ENCODE data around the gene HAPLN3.

The HAPLN3 gene

DNA sequence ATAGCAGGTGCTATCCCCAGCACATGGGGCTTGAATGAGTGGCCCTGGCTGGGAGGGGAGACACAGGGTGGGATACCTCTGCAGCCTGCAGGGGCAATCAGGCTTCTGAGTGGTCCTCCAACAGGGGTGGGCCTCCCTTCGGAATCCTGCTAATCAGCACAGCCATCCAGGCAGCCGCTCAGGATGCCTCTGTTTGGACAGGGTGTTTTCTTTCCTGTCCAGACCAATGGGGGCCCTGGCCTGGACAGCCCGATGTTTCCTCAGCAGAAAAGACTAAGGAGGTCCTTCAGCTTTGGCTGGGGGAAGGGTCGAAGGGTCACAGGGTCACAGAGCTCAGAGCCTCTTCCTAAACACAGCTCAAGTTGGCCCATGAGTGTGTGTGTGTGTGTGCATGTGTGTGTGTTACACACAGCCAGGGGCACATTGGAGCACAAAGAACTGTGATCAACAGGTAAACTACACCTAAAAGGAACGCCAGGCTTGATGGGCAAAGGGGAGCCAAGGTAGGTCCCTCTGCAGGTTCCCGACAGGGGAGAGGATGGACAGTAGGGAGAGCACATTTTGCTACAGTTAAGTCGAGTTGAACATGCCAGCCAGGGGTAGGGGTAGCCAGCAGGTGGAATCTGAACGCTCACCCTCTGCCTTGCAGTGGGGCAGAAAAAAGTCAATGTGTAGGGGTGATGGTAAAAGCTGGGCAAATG is 1.1 kb upstream of the HAPLN3 start:
- DNase-seq (ENCODE audit: low read depth in 1 of 2, low spot score in 1 of 2): no peak

DNA sequence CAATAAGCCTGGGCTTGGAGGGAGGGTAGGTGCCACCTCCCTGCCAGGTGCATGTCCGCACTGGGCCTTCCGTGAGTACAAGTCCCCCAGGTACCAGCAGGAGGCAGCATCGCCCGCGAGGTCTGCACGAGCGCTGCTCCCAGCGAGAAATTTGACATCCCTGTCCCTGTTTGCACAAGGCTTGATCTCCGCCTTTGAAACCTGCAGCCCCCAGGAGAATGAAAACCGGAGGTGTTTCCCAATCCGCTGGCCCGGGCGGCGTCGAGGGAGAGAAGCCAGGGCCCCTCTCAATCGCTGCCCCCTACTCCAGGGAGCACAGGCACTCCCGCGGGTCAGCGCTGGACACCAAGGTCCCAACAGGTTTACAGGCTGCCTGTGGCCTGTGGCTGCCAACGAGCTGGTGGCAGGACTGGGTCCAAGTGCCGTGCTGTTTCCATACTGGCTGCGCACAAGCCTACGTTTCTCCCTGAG is 961 bp downstream of the HAPLN3 start:
- DNase-seq (ENCODE audit: low read depth in 1 of 2, low spot score in 1 of 2): peak; percentile 78

DNA sequence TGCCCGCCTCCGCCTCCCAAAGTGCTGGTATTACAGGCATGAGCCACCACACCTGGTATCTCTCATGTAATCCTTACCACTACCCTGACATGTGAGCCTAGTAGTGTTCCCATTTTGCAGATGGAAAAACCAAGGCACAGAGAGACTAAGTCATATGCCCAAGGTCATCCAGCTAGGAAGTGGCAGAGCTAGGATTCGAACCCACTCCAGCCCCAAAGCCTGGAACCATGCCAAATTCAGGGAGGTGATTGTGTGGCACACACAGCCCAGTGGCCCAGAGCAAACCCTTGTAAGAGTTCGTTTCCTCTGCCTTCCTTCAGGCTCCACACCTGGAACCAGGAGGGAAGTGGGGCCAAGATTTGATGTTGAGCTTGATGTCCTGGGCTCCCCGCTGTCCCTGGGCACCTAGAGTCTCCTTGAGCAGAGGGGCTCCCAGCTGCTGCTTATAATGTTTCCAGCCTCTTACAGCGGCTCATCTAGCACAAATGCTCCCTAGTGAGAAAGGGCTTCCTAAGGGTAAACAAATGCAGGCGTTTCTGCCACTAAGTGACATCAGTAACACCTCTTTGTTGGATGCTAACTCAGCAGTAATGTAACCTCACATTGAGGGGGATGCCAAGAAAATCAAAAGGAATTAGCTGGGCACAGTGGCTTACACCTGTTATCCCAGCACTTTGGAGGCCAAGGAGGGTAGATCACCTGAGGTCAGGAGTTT is 3.6 kb downstream of the HAPLN3 start:
- DNase-seq (ENCODE audit: low read depth in 1 of 2, low spot score in 1 of 2): no peak

DNA sequence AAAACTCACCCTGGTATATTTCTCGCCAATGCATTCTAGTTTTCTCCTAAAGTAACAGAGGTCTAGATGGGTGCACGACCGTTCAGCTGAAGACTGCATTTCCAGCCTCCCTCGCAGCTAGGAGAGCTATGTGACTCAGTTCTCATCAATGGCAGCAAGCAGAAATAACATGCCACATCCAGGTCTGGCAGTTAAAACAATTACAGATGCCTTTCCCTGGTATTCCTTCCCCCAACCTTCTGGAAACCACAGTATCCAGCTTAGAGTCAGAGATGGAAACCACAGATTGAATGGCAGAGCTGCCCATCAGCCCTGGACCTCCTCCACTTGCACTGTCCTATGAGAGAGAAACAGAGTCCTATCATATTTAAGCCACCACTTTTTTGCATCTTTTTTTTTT is 4.8 kb downstream of the HAPLN3 start:
- no peak for DNase-seq (ENCODE audit: low read depth in 1 of 2, low spot score in 1 of 2)

DNA sequence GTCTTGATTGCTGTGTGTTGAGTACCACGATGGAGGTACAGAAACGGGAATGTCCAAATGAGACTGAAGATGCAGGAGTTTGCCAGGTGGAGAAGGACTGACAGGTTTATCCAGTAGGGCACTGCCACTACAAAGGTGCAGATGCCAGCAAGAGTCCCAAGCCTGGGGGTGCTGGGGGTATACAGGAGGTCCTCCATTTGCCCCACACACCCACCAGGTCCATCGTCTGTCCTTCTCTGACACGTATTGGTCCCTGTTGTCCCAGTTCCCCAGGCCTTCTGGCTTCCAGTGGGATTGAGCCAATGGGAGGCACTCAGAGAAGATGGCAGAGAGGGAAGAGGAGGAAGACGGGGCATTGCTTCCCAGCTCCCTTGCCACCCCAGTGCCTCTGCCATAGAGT is 6.6 kb downstream of the HAPLN3 start:
- no peak for DNase-seq (ENCODE audit: low read depth in 1 of 2, low spot score in 1 of 2)

DNA sequence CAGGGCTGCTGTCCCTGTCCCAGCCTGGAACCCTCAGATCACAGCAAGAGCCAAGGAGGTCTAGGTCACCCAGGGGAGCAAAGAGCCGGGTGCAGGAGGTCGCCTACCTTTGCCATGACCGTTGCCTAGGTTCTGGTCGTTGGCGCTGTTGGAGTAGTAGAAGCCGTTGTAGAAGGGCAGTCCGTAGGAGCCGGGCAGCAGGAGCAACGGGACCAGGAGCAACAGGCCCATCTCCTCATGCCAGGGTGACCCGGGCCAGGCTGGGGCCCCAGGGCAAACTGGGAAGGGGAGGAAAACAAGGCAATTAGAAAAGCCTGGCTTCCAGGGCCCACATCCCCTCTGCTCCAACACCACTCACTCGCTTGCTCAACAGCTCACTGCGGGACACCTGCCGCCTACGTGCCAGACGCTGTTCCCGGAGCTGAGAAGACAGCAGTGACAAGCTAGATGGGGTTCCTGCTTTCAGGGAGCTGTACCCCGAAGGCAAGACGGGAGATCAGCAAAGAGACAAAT is 8.2 kb downstream of the HAPLN3 start:
- DNase-seq (ENCODE audit: low read depth in 1 of 2, low spot score in 1 of 2): no peak

DNA sequence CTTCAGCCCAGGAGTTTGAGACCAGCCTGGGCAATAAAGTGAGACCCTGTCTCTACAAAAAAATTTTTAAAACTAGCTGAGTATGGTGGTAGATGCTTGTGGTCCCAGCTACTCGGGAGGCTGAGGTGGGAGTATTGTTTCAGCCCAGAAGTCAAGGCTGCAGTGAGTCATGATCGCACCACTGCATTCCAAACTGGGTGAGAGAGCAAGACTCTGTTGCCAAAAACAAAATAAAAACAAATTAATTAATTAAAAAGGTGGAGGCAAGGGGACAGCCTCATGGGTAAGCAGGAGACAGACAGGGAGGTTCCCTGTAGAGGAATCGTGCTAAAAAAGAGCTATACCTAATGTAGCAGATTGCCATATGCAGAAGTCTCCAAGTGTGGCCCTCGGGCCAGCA is 12.6 kb downstream of the HAPLN3 start:
- DNase-seq (ENCODE audit: low read depth in 1 of 2, low spot score in 1 of 2): no peak

DNA sequence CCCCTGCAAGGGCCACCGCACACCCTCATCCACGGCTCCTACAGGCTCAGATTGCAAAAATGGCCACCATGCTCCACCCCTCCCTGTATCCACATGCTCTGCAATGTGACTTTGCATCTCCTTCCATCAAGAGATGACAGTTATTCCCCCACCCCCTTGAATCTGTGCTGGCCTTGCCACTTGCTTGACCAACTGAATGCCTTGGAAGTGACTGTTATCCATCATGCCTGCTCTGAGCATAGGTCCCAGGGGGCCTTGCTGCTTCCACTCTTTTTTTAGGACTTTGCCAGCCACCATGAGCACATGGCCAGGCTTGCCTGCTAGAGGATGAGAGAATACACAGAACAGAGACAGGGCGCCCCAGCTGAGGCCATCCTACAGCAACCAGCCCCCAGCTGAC is 13.6 kb downstream of the HAPLN3 start:
- DNase-seq (ENCODE audit: low read depth in 1 of 2, low spot score in 1 of 2): no peak

DNA sequence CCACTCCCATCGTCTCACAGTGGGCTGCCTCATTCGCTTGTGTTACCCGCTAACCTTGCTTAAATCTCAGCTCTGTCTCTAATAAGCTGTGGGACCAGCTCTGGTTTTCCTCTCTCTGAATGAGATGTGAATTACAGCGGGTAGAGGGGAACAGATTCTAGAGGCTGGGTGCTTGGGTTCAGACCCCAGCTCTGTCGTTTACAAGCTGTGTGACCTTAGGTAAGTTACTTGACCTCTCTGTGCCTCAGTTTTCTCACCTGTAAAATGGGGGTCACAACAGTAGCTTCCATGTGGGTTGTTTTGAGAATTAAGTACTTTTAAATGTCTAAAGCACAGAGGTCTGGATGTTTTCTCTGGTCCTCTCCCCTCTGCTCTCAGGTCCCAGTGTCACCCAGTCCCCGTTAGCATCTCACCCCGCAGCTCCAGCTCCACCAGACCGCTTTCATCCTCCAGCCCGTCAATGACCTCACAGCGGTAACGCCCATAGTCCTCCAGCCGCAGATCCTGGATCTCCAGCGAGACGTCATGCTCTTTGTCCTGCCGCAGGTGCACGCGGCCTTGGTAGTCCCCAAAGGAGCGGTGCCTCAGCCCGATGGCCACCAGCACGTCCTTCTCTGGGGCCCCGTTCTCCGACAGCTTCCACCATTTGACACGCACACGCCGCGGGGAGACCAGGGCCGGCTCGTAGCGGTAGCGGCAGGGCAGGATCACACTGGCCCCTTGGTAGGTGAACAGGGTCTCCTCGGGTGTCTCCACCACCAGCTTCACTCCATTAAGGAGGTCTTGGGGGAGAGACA is 14.2 kb downstream of the HAPLN3 start:
- DNase-seq (ENCODE audit: low read depth in 1 of 2, low spot score in 1 of 2): no peak

DNA sequence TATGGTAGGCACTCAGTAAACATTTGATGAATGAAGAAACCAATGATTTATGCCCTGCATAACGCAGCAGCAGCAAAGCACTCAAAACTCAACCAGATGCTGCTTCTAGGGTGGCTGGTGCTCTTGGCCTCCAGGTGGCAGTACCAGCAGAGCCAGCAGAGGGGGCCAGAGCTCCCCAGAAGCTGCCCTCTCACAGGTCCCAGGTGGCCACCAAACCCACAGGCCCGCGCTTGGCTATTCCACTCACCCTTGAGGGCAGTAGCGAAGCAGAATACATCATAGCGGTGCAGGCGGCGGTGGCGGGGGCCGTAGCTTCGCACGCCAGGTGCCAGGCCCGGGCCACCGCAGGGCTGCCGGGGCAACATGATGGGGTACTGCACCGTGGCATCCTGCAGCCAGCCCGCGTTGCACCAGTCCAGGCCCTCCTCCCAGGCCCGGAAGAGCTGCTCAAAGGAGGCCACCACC is 16.6 kb downstream of the HAPLN3 start:
- DNase-seq (ENCODE audit: low read depth in 1 of 2, low spot score in 1 of 2): peak in 1 of 2 donors; percentile 13

DNA sequence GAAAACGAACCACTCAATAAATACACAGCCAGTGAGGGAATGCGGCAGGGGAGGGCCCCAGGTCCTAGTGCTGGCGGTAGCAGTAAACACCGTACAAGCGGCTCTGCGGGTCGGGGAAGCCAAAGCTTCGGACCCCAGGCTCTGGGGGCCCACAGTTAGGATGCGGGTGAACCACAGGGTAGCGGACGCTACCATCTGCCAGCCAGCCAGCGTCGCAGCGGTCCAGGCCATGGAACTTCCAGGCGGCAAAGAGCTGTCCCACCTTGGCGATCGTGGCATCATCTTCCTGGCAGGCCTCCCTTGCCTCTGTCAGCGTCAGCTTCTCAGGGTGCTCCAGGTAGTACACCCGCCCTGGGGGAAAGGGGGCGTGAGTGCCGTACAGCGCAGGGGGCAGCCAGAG is 17.4 kb downstream of the HAPLN3 start:
- no peak for DNase-seq (ENCODE audit: low read depth in 1 of 2, low spot score in 1 of 2)

DNA sequence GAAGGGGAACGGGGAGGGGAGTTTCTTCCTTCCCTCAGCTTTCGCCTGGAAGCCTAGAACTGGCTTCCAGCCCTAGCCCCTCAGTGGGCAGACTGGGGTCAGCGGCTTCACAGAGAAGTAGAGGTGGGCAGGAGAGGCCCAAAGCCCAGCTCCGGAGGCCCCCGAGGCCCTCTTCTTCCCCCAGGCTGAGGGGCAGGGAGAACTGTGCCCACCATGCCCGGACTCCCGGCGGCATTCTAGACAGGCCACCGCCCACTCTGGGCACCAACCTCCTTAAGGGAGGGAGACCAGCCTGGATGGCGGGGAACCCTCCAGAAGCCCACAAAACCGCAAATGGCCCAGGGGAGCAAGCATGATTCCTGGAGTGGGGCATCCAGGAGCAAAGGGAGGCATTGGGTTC is 17.9 kb downstream of the HAPLN3 start:
- DNase-seq (ENCODE audit: low read depth in 1 of 2, low spot score in 1 of 2): no peak

DNA sequence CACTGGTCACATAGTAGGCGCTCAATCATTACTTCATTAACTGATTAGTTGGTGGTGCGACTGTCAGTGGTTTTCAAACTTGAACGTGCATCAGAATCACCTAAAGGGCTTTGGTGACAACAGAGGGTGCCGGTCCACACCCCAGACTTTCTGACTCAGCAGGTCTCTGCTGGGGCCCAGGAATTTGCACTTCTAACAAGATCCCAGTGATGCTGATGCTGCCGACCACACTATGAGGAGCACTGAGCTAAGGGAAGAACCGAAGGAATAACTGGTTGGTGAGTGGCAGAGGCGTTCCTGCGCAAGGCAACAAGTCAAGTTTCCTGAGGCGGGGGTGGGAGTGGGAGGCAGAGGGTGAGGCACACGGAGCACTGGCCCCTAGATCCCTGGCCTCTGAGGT is 18.8 kb downstream of the HAPLN3 start:
- DNase-seq (ENCODE audit: low read depth in 1 of 2, low spot score in 1 of 2): no peak

DNA sequence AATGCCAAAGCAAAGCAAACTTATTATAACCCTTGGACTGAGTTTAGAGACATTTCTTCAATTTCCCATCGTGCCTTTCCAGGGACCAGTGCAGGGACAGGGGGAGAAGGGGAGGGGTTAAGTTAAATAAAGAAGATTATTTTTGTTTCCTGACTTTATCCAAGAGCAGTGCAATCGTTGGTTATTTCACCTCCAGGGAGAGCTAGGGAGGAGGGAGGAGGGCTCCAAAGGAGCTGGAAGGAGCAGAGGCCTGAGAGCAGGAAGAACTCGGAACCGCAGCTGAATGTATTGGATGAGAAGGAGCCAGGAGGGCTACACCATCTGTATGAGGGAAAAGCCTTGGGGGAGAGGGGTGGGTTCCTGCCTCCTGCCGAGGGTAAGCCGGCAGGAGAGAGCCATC is 20.7 kb downstream of the HAPLN3 start:
- DNase-seq (ENCODE audit: low read depth in 1 of 2, low spot score in 1 of 2): no peak

DNA sequence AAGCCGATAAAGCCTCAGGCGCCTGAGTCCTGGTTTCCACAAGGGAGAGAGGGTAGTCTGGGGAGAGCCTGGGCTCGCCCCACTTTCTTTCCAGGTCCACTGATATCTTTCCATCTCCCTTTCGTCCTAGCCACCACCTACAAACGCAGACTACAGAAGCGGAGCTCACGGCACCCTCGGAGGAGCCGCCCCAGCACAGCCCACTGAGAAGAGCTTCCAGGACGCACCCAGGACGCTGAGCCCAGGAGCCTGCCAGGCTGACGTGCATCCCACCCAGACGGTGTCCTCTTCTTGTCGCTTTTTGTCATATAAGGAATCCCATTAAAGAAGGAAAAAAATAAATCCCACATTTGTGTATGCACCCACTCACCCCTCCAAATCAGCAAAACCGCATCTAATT is 21.1 kb downstream of the HAPLN3 start:
- DNase-seq (ENCODE audit: low read depth in 1 of 2, low spot score in 1 of 2): no peak

DNA sequence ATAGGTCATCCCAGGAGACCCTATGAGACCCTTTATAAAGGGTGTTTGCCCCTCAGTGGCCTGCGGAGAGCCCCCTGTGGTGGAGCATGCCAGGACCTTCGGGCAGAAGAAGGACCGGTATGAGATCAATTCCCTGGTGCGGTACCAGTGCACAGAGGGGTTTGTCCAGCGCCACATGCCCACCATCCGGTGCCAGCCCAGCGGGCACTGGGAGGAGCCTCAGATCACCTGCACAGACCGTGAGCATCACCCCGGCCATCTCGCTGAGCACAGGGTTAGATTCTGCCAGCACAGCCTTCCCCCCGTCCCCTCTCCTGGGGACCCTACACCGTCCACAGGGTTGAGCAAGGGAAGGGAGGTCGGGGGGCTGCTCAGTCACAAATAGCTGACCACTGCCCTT is 21.6 kb downstream of the HAPLN3 start:
- DNase-seq (ENCODE audit: low read depth in 1 of 2, low spot score in 1 of 2): no peak

DNA sequence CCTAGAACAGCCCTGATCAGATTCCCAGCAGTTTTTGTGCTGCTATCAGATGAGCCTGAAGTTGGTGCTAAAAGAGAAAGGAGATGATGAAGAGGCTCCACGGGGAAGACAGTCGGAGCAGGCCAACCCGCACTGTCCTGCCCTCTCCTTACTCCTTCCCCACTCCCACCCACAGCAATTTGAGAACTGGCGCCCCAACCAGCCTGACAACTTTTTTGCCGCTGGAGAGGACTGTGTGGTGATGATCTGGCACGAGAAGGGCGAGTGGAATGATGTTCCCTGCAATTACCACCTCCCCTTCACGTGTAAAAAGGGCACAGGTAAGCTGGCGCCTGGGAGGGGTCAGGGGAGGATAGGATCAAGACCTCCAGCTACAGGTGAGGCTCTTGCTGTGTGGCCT is 22.6 kb downstream of the HAPLN3 start:
- DNase-seq (ENCODE audit: low read depth in 1 of 2, low spot score in 1 of 2): no peak

DNA sequence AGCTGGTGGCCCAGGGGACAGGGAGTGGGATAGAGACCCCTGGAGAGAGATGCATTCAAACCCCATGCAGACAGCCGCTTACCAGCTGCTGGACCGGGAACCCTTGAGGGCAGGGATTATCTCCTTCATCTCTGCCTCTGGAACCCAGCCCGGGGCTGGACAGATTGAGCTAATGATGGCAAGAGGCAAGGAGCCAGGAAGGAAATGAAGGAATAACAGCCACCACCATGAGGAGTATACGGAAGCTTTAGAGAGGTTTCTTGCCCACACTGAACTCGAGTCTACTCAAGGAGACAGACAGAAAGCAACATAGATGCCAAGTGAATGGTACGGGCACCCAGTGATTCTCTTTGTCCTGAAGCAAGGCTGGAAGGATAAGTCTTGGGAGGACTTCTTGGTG is 23.2 kb downstream of the HAPLN3 start:
- no peak for DNase-seq (ENCODE audit: low read depth in 1 of 2, low spot score in 1 of 2)

DNA sequence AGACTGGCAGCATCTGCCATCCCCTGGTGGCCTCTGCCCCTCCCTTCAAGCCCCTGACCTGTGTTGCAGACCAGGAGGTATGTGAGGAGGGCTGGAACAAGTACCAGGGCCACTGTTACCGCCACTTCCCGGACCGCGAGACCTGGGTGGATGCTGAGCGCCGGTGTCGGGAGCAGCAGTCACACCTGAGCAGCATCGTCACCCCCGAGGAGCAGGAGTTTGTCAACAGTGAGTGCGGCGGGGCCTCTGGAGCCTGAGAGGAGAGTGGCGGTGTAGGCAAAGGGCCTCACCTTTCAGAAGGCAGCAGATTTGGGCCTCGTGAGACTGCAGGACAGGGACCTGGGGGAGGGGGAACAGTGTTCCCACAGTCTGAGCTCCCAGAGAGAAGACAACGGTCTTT is 24.0 kb downstream of the HAPLN3 start:
- no peak for DNase-seq (ENCODE audit: low read depth in 1 of 2, low spot score in 1 of 2)

DNA sequence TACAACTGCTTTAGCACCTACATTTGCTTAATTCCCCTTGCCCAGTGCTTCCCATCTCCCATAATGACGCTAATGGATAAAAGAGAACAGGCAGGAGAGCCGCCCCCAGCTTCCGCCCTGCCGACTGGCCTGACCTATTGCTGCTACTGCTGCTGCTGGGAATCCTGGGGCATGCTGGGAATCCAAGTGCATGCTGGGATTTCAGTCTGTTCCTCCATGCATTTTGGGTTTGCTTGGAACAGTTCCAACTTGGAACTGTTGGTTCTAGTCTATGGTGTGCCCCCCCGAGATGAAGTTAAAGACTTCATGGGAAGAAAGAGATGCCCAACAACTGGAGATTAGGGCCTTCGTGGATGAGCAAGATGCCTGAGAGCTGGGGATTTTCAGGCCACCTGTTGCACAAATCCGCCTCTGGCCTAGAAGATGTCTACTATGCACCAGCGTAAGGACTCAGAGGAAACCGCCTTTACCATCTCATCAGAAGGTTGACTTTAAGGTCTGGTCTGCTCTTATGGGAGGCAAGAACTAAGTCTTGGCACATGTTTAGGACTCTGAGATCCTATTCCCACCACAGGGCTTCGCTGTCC is 29.0 kb downstream of the HAPLN3 start:
- DNase-seq (ENCODE audit: low read depth in 1 of 2, low spot score in 1 of 2): no peak

DNA sequence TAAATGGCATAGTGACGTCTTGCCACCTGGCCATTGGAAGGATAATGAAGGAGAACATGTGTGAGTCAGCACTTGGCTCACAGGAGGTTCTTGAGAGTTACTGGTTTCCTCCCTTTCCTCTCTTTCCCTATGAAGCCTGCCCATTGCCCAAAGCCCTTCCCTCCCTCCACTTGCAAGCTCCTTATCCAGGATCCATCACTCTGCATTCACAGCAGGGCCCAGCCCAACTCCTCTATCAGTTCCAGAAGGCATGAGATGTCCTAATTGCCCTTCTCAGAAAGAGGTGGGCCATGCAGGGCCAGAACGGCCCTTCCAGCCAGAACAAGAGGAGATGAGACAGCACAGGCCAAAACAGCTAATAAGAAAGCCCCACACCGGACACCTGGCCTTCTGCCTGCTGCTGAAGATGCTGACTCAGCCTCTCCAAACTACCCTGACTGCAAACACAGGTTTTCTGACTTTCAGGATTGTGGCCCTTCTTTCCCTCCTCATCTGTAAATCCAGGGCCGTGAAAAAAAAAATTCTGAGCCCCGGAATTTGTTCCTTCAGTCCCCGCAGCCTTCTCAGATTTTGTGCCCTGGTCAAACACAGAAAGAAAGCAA is 29.7 kb downstream of the HAPLN3 start:
- no peak for DNase-seq (ENCODE audit: low read depth in 1 of 2, low spot score in 1 of 2)

All from stimulated activated CD4-positive, alpha-beta T cell treated with anti-CD3 and anti-CD28 coated beads, Interleukin-15, amount 100 ng/mL, for 1 hour (primary cell).